Stimulated activated CD4-positive, alpha-beta T cell treated with anti-CD3 and anti-CD28 coated beads, TNF-alpha, amount 100 ng/mL, for 1 hour (primary cell): ENCODE data around the gene BLACAT1.

Experiments used
- DNase-seq, 3 donors: peaks; one replicate each; pipeline ENCODE4 v3.0.0-alpha.2; 2020; ENCODE audit warnings: low read depth in 3 of 3, low spot score in 1 of 3

BLACAT1 gene

GRCh38 chr1:205455581-205456382 lies at the start of gene BLACAT1:
BLACAT1 (minus strand) TSS chr1:205456045.
- no peak for DNase-seq

GRCh38 chr1:205505076-205505729 lies 49.4 kb upstream of the BLACAT1 start:
- no peak for DNase-seq

- peak in 1 of 3 donors; percentile 25 for DNase-seq
Observed at GRCh38 chr1:205504311-205505075, 48.6 kb upstream of the BLACAT1 start, which contains the start of gene CDK18. CDK18 (plus strand) TSS chr1:205504669; CDS start chr1:205523168, 18,499 bp downstream.

GRCh38 chr1:205502992-205503391 lies 47.1 kb upstream of the BLACAT1 start:
- no peak for DNase-seq

- no peak for DNase-seq
Observed at GRCh38 chr1:205502111-205502810, 46.4 kb upstream of the BLACAT1 start.

- DNase-seq, result no peak
Observed at GRCh38 chr1:205500240-205501233, 44.7 kb upstream of the BLACAT1 start.

GRCh38 chr1:205499789-205500188 lies 43.9 kb upstream of the BLACAT1 start:
- no peak for DNase-seq

- no peak for DNase-seq
Observed at GRCh38 chr1:205497351-205497750, 41.5 kb upstream of the BLACAT1 start.

- no peak for DNase-seq
Observed at GRCh38 chr1:205496661-205497060, 40.8 kb upstream of the BLACAT1 start.

- DNase-seq, result no peak
Observed at GRCh38 chr1:205495237-205495823, 39.5 kb upstream of the BLACAT1 start.

- no peak for DNase-seq
Observed at GRCh38 chr1:205494115-205494514, 38.3 kb upstream of the BLACAT1 start.

GRCh38 chr1:205493241-205494085 lies 37.6 kb upstream of the BLACAT1 start:
- DNase-seq, result no peak

GRCh38 chr1:205492774-205493173 lies 36.9 kb upstream of the BLACAT1 start:
- DNase-seq, result no peak

GRCh38 chr1:205492201-205492667 lies 36.4 kb upstream of the BLACAT1 start:
- DNase-seq, result no peak

- DNase-seq, result no peak
Observed at GRCh38 chr1:205491794-205492193, 35.9 kb upstream of the BLACAT1 start.

- DNase-seq, result no peak
Observed at GRCh38 chr1:205488074-205488723, 32.4 kb upstream of the BLACAT1 start.

- no peak for DNase-seq
Observed at GRCh38 chr1:205486258-205486657, 30.4 kb upstream of the BLACAT1 start.
